ENCODE data around the gene LYRM1. TPM values are rescaled to one million over a fixed set of nuclear protein-coding genes. Genes with fewer than 3 reads are reported as not detected.

LYRM1 gene
- total and polyA plus RNA-seq, 10 of the 15 experiments (the other 5 are each of a cell fraction or from before 2014, with no cell fraction given) = 18.4 to 54.4 (median 38.0) TPM

GRCh38 chr16:20867585-20867984 lies 33.0 kb upstream of the LYRM1 start:
- H3K9ac ChIP-seq (ENCODE audit: control insufficient read depth, insufficient read depth, low read length) = no peak overlapping the region
- TF ChIP-seq CUX1 (IDR thresholded peaks at IDR 0.05; ENCODE audit: insufficient replicate concordance, low read depth, low read length) (no peak), KAT2A (conservative IDR thresholded peaks at IDR 0.05; ENCODE audit: control insufficient read depth, low read depth, low read length) (no peak), USF2 (IDR thresholded peaks at IDR 0.05; ENCODE audit: borderline replicate concordance, low read depth, low read length) (no peak), NFYB (IDR thresholded peaks at IDR 0.05; ENCODE audit: insufficient read depth, low read depth, low read length) (no peak), CTCF (IDR thresholded peaks at IDR 0.05 in 2 of 3, conservative IDR thresholded peaks at IDR 0.05 in 1 of 3; ENCODE audit: control insufficient read depth in 2 of 3, extremely low read depth in 1 of 3, insufficient read depth in 1 of 3, low read depth in 3 of 3, low read length in 3 of 3) (no peak), IRF3 (IDR thresholded peaks at IDR 0.05) (no peak), PAX5 (IDR thresholded peaks at IDR 0.05; ENCODE audit: borderline replicate concordance, low read depth, low read length) (no peak), MXI1 (IDR thresholded peaks at IDR 0.05; ENCODE audit: low read depth, low read length) (no peak), SMAD1 (IDR thresholded peaks at IDR 0.05; ENCODE audit: low read depth, partially characterized antibody) (no peak), NKRF (conservative IDR thresholded peaks at IDR 0.05) (no peak), NFIC (IDR thresholded peaks at IDR 0.05; ENCODE audit: low read depth, low read length) (no peak)

More at GRCh38 chr16:20867585-20867984, 33.0 kb upstream of the LYRM1 start:
- CTCF ChIA-PET = interaction anchor here (0.6 to 6.8 kb wide), 4 partner anchors 8 to 16 kb away, joined by 3 to 51 read pairs (median 24); no protein-coding TSS in a partner anchor
- RAD21 ChIA-PET (ENCODE audit: unreplicated experiment) = interaction anchor here (1.3 to 6.0 kb wide), 4 partner anchors 11 to 32 kb away, joined by 3 to 31 read pairs (median 7); partner anchors contain the start of genes DCUN1D3 and LYRM1
- H3K36me3 ChIP-seq (ENCODE audit: control insufficient read depth in 2 of 2, insufficient read depth in 2 of 2, low read length in 1 of 2) = no peaks in the 10 kb centered on the region
- SMC1A ChIA-PET (ENCODE audit: uncharacterized antibody, unreplicated experiment) = interaction anchor here (0.6 to 6.1 kb wide), 5 partner anchors 9 to 103 kb away, joined by 3 to 83 read pairs (median 6); partner anchors contain the start of genes DCUN1D3 and LYRM1
- POLR2A ChIA-PET = interaction anchor here (1.0 to 5.3 kb wide), 2 partner anchors 7 to 11 kb away, joined by 3 to 44 read pairs; no protein-coding TSS in a partner anchor
- in situ Hi-C loops (cut with MboI) (no loop called here), intact Hi-C loops (cut with micrococcal nuclease; ENCODE audit: unreplicated experiment) (no loop called here)
- DNase-seq (ENCODE audit: low read depth, low spot score) = no peak
- FAIRE-seq = no peak
- WGBS (ENCODE audit: insufficient coverage, insufficient replicate concordance, low lambda C conversion rate, missing lambda C conversion rate) = 95% methylated on average over 2 of the region's 2 CpGs
- peaks cover 16% of the 10 kb centered on the region for H3K79me2 ChIP-seq (ENCODE audit: control insufficient read depth, insufficient read depth, low read length)
- no peak overlapping the region for H3K4me3 ChIP-seq
- no peaks in the 10 kb centered on the region for H3K9me3 ChIP-seq (replicated peaks; ENCODE audit: control insufficient read depth, insufficient read depth, low read length)
- H4K20me1 ChIP-seq (ENCODE audit: control insufficient read depth, insufficient read depth) = no peaks in the 10 kb centered on the region
- no TSS peak for BruUV-seq (replicated peaks)
- no peak for ATAC-seq
- H3K27ac ChIP-seq (ENCODE audit: control insufficient read depth, insufficient read depth) = no peak overlapping the region
- no peaks in the 10 kb centered on the region for H3K27me3 ChIP-seq (replicated peaks in 1 of 2; ENCODE audit: control insufficient read depth in 2 of 2, insufficient read depth in 2 of 2, low read length in 1 of 2)
- no peak overlapping the region for H3K4me2 ChIP-seq (ENCODE audit: control insufficient read depth, insufficient read depth)
- H2AFZ ChIP-seq (ENCODE audit: control insufficient read depth, low read depth, low read length) = no peak overlapping the region
- H3K4me1 ChIP-seq (ENCODE audit: control insufficient read depth, insufficient read depth, low read length) = peaks cover 32% of the 10 kb centered on the region

Measured in GM12878 (cell line).